Breast epithelium (tissue), 3 donors: ENCODE results near the gene TTYH3.

Source experiments
- POLR2A ChIP-seq: fragments of 450-650 bp; IDR thresholded peaks from one replicate; pipeline ENCODE4 v1.6.1; 2016; ENCODE audit warnings: antibody characterized with exemption, mild to moderate bottlenecking, moderate library complexity
- POLR2AphosphoS5 ChIP-seq, 3 donors: sonication (generic); formaldehyde crosslinking; IDR thresholded peaks; one replicate each; pipeline ENCODE4 v1.6.1; 2017; ENCODE audit warnings: antibody characterized with exemption in 3 of 3
- TF ChIP-seq, protein P1 (sequence below), 3 donors: fragments of 450-650 bp; IDR thresholded peaks; one replicate each; pipeline ENCODE4 v1.5.1; 2016 to 2017; ENCODE audit warnings: antibody characterized with exemption in 3 of 3, mild to moderate bottlenecking in 3 of 3, moderate library complexity in 3 of 3

- TF ChIP-seq, protein P1, sequence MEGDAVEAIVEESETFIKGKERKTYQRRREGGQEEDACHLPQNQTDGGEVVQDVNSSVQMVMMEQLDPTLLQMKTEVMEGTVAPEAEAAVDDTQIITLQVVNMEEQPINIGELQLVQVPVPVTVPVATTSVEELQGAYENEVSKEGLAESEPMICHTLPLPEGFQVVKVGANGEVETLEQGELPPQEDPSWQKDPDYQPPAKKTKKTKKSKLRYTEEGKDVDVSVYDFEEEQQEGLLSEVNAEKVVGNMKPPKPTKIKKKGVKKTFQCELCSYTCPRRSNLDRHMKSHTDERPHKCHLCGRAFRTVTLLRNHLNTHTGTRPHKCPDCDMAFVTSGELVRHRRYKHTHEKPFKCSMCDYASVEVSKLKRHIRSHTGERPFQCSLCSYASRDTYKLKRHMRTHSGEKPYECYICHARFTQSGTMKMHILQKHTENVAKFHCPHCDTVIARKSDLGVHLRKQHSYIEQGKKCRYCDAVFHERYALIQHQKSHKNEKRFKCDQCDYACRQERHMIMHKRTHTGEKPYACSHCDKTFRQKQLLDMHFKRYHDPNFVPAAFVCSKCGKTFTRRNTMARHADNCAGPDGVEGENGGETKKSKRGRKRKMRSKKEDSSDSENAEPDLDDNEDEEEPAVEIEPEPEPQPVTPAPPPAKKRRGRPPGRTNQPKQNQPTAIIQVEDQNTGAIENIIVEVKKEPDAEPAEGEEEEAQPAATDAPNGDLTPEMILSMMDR (IDR thresholded peaks at IDR 0.05) = no peak
- TF ChIP-seq POLR2A = no peak
- no peak for TF ChIP-seq POLR2AphosphoS5 (IDR thresholded peaks at IDR 0.05)
Measured at GRCh38 chr7:2713370-2713769, 81.6 kb downstream of the TTYH3 start.
